NCI-H774 (cell line): Measurements from ENCODE around the gene PPP1CB.
A peak's percentile ranks its signal among the peaks of the same experiment; 100 is the strongest.
"Not testable (repeated sequence)": the region's sequence is repeated elsewhere in the genome, so short reads cannot be mapped to it uniquely, and the experiment has no call there.

Experiments
- DNase-seq: peaks from one replicate; lab custom pipeline; 2025; lab: John Stamatoyannopoulos, UW

The PPP1CB gene

DNA sequence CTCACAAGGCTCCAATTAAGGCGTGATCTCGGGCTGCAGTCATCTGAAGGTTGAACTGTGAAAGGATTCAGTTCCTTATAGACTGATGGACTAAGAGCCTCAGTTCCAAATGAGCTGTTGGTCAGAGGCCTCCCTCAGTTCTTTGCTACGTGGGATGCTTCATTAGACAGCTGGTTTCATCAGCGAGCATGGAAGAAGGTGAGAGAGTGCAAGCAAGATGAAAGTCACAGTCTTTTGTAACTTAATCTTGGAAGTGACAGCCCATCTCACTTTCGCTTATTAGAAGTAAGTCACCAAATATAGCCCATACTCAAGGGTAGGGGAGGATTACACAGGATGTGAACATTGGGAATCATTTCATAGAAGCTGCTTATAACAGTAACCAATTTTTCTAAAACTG, 26.8 kb downstream of the PPP1CB start:
- no peak for DNase-seq

DNA sequence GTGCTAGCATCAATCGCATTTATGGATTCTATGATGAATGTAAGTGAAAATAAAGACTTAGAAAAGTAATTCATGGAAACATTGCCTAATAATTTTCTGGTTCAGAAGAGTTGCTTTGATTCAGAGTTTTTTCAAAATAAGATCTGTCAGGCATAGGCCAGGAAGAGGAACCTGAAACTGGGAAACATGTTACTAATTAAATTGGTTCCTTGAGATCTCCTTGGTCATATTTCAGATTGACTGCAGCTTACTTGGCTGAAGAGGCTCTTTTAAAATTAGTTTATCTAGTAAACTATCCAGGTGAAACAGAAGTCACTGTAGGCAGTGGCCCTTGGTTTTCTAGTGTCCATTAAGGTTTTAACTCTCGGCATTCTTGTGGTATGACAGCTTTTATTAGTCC, 27.4 kb downstream of the PPP1CB start:
- DNase-seq: no peak

DNA sequence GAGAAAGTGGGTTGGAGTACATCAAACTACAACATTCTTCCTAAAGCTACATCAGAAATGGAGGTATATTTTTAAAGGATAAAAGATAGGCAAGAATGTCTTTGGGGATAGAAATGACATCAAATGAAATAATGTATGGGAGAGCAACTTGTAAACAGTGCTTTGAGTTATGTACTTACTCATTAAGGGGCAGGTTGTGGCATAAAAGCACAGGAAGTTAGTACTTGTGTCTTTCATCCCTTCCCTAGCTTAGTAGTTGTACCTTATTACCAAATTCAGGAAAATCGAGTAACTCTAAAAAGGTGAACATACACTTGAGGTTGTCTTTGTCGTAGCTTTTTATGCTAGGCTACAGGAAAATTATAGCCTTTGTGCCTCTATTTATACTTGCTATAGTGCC, 28.9 kb downstream of the PPP1CB start:
- DNase-seq: no peak

DNA sequence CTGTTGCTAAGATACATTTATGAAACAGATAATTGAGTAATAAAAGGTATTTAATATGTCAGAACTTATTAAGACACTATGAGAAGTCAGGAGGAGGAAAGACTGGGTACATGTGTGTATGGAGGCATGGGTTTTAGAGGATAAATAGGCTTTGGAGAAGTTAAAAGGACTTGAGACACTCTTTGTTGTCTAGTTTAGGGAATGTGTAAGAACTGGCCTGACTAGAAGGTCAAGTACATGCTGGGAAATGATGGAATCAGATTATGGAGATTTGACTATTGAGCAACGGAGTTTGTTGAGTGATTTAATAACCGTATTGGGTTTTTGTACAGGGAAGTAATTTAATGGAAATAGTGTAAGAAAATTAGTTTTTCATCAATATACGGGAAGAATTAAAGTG, 30.8 kb downstream of the PPP1CB start:
- no peak for DNase-seq

DNA sequence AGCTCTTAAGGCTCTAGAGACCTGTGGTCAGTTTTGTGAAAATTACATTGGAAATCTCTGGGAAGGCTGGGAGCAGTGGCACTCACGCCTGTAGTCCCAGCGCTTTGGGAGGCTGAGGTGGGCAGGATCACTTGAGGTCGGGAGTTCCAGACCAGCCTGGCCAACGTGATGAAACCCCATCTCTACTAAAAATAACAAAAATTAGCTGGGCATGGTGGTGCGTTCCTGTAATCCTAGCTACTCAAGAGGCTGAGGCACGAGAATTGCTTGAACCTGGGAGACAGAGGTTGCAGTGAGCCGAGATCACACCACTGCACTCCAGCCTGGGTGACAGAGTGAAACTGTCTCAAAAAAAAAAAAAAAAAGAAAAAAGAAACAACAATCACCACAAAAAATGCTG, 32.9 kb downstream of the PPP1CB start:
- DNase-seq: not testable (repeated sequence)

DNA sequence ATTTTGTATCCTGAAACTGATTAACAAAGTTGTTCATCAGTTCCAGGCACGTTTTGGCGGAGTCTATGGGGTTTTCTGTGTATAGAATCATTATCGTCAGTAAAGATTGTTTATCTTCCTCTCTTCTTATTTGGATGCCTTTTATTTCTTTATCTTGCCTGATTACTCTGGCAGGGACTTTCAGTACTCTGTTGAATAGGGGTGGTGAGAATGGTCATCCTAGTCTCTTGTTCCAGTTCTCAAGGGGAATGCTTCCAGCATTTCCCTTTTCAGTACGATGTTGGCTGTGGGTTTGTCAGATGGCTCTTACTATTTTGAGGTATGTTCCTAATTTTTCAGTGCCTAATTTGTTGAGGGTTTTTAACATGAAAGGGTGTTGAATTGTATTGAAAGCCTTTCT, 45.0 kb downstream of the PPP1CB start:
- DNase-seq: no peak

DNA sequence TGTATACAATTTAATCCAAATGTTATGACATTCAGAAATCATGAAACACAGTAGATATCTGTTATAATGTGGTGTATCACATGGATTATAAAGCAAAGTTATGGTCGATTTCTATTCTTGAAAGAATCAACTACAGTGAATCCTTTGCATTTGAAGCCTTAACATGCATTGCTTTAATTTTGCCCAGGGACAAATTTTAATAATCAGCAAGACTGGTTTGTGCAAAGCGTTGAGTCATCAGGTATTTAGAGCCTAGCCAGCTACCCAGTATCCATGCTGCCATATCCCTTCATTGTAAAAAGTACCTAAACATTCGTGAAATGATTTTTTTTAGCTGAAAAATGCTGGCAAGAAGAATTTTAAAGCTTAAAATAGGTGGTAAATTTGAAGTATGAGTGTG, 50.1 kb downstream of the PPP1CB start:
- no peak for DNase-seq

DNA sequence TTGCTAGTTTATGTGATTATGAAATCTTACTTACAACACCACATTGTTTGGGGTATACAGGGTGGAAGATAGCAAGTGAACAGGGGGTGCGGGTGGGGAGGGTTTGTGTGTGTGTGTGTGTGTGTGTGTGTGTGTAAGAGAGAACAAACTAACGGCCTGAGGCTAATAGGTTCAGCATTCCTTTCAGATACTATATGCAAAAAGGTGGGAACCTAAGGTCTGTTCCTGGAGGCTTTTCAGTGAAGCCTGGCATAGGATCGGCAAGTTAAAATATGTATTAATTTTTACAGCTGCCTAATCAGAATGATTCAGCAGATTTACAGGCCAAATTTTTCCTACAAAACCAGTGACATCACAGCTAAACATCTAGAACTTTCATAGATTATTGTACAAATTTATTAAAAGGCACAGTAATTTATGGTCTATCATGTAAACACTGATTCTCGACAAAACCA, 51.4 kb downstream of the PPP1CB start:
- DNase-seq: no peak

DNA sequence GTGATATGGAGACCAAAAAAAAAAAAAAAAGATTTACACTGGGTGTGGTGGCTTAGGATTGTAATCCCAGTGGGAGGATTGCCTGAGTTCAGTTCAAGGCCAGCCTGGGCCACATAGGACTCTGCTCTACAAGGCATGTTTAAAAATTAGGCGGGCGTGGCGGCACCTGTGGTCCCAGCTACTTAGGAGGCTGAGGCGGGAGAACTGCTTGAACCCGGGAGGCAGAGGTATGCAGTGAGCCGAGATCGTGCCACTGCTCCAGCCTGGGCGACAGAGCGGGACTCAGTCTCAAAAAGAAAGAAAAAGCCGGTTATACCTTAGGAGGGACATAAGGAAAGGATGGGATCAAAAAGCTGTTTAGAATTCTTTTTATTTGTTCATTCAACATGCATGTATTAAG, 58.3 kb downstream of the PPP1CB start:
- DNase-seq: no peak

DNA sequence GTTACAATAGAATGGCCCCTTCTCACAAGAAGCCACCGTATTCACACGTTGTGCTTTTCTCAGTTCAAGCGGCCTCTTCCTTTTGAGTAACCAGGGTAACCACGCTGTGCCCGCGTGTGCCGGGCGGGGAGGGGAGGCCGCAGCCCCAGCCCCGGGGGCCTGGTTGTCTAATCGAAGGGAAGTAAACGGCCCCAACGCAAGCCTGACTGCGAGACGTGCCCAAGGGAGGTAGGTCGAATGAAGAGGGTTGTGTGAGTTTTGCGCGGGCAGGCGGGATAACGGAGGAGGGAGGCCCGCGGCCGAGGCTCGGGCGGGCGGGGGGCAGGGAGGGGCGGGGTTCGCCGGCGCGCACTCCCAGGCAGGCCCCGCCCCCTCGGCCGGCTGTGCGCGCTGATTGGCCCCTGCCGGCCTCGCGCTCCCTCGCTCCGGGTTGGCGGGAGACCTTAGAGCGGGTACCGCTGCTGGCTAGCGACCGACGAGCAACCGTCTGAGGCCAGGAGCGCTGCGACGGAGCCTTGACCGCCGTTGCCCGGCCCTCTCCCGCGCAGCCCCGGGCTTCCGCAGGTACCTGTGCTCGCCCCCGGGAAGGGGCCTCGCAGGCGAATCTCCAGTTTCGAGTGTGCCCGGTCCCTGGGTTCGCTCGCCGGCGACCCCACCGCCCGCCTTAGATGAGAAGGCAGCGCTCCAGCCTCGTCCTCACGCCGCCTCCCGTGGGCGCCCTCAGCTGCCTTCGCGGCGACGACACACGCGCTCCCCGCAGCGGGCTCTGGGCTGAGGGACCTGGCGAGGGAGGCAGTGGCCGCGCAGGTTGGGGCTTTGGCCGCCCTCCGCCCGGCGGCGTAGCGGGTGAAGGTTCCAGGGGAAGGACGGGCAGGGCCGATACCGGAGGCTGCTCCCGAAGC, 59.0 kb downstream of the PPP1CB start, which contains the start of gene SPDYA:
Gene SPDYA (plus strand): TSS at position 451 of the 902 bp plus-strand sequence. CDS start 5,181 bp downstream, outside the sequence.
- no peak for DNase-seq

DNA sequence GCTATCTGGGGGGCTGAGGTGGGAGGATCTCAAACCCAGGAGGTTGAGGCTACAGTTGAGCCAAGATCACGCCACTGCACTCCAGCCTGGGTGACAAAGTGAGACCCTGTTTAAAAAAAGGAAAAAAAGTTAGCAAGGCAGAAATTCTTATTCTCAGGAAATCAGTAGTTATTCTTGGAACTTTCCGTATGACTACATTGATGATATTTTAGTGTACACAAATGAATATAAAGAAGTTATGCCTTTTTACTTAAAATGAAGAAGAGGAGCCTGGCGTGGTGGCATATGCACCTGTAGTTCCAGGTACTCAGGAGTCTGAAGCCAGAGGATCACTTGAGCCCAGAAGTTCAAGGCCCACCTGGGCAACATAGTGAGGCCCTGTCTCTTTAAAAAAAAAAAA, 66.4 kb downstream of the PPP1CB start:
- DNase-seq: no peak

DNA sequence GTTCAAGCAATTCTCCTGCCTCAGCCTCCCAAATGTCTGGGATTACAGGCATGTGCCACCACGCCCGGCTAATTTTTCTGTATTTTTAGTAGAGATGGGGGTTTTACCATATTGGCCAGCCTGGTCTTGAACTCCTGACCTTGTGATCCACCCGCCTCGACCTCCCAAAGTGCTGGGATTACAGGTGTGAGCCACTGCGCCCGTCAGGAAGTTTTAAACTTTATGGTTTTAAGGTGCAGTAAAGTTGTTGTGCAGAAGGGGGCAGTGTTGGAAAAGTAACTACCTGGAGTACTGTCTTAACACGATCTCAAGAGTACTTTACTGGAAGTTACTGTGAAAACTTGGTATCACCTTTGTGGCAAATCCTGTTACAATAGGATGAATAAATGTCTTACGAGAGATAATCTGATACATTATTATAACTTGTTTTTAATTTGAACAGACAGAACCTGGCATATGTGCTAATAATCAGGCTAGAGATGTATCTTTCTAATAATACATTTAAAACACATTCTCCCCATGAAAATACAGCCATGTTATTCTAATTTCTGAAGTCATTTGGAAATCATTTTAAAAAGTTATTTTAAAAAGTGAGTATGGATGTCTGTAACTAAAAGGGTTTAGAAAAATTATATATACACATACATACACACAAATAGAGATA, 69.8 kb downstream of the PPP1CB start:
- peak; percentile 21 for DNase-seq

DNA sequence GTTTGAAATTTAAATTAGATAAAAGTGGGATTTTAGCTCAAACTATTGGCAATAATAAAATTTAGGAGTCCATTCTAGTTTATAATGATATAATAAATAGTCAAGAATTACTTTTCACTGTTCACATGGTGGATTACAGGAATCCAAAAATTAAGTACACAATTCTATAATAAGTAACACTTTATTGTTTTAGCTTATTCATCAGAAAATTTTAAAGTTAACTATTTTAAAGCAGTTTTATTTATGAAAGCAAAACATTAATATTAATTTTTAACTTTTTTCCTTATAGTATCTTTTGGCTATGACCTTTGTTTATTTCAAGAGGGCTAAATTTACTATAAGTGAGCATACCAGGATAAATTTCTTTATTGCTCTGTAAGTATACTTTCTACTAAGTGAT, 70.4 kb downstream of the PPP1CB start:
- no peak for DNase-seq

DNA sequence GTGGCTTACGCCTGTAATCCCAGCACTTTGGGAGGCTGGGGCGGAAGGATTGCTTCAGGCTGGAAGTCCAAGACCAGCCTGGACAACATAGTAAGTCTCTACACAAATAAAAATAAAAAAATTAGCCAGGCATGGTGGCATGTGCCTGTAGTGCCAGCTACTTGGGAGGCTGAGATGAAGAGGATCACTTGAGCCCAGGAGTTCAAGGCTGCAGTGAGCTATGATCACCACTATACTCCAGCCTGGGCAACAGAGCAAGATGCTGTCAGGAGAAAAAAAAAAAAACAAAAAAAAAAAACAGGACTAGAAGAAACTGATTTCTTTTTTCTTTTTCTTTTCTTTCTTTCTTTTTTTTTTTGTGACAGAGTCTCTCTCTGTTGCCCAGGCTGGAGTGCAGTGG, 72.6 kb downstream of the PPP1CB start:
- no peak for DNase-seq

DNA sequence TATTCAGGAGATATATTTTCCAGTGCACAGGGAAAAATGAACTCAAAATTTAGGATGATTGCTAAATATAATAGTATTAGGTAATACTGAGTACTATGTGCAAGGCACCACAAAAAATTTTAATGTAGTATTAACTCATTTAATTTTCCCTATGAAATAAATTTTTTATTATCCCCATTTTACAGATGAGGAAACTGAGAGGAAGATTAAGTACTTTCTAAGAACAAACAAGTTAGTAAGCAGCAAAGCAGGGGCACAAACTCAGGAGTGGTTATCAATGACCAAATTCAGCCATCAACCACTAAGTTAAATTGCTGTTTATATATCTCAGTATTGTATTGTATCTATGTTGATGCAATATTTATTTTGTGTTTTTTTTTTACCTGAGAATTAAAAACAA, 73.2 kb downstream of the PPP1CB start:
- no peak for DNase-seq

DNA sequence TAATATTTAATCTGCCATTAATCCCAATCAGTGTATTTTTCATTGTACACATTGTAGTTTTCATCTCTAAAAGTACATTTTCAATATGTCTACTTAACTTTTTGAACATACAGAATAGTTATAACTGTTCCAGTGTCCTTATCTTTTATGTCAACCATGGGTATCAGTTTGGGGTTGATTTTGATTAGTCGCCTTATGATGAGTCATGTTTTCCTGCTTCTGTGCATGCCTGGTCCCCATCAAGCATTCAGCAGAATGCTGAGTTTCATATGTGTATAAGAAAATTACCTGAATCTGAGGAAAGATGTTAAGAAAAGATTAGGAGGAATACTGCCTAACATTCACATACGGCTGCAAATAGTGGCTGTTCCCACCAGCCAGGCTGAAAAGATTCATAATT, 76.8 kb downstream of the PPP1CB start:
- no peak for DNase-seq

DNA sequence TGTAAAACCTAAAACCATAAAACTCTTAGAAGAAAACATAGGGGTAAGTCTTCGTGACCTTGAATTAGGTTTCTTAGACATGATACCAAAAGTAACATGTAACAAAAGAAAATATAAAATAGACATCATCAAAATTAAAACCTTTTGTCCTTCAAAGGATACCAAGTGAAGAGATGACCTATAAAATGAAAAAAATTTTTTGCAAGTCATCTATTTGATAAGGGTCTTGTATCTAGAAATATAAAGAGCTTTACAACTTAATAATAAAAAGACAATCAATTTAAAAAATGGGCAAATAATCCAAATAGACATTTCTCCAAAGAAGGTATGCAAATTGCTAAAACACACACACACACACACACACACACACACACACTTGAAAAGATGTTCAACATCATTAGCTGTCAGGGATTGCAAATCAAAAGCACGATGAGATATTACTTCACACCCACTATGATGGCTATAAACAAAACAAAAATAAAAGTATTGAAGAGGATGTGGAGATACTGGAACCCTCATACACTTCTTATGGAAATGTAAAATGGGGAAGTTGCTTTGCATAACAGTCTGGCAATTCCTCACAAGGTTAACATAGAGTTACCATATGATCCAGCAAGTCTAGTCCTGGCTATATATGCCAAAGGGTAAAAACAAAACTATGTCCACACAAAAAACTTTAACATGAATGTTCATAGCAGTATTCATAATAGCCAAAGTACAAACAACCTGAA, 82.3 kb downstream of the PPP1CB start:
- DNase-seq: no peak

DNA sequence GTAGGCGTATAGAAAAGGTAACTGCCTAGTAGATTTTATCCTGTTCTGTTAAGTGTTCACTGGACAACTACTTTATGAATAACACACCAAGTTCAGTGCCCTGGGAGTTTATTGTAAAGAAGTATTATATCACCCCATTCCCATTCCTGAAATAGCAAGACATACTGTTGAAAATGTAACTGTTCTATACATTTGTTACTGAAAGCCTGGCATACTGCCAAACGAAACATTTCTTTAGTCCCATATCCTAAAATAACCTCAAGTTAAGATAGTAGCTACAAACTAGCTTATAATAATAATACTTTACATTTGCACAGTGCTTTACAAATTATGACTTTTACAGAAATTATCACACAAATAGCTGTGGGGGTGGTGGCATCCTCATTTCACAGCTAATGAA, 84.2 kb downstream of the PPP1CB start:
- no peak for DNase-seq

DNA sequence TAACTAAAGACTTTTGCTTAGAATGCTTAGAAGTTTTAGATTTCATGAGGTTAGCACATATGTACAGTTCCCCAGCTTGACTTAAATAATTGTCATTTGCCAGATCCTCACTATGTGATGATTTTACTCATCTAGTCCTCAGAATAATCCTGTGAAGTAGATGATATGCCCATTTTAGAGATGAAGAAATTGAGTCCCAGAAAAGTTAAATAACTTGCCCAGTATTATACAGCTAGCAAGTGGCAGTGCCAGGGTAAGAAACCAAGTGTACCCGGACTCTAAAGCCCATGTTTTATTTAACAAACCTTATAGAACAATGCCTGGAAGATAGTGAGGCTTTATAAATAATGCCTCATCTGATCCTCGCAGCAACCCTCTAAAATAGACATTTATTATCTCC, 87.3 kb downstream of the PPP1CB start:
- DNase-seq: no peak

DNA sequence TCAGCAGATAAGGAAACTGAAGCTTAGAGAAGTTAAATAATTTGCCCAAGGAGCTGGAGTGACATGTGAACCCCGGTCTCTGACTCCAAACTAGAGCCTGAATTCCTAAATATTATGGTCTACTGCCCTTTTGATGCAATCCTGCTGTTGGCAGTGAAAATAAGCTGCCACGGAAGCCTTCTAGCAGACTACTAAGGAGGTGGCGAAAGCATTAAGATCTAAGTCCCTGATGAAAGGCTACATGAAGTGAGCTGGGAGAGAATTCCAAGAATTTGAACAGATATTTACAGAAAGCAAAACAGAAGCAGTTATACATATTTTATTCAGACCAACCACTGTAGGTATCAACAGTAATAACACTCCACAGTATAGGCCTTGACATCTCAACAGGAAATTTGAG, 90.4 kb downstream of the PPP1CB start:
- no peak for DNase-seq
